Neural crest cell (in vitro differentiated cells): Measurements from ENCODE around the gene SAPCD2. TPM values are rescaled to one million over a fixed set of nuclear protein-coding genes. Genes with fewer than 3 reads are reported as not detected.
A peak's percentile ranks its signal among the peaks of the same experiment; 100 is the strongest.

Source experiments
- DNase-seq: peaks from one replicate; pipeline ENCODE4 v3.0.0; 2021; ENCODE audit warnings: low read depth, mixed read lengths, low spot score
- H3K27ac Mint-ChIP-seq: one replicate; pipeline ENCODE4 v1.8.0; 2021; ENCODE audit warnings: mild to moderate bottlenecking, mixed read lengths; ENCODE audit not compliant: unreplicated experiment
- H3K27me3 Mint-ChIP-seq: 2 replicates; pipeline ENCODE4 v1.8.0; 2021; ENCODE audit warnings: low read depth, mild to moderate bottlenecking, mixed read lengths
- H3K36me3 Mint-ChIP-seq: 2 replicates; pipeline ENCODE4 v1.8.0; 2021; ENCODE audit warnings: low read depth, mild to moderate bottlenecking, mixed read lengths
- H3K4me1 Mint-ChIP-seq: 2 replicates; pipeline ENCODE4 v1.8.0; 2021; ENCODE audit warnings: mixed read lengths
- H3K4me3 Mint-ChIP-seq: one replicate; pipeline ENCODE4 v1.8.0; 2021; ENCODE audit warnings: mild to moderate bottlenecking, mixed read lengths
- H3K9me3 Mint-ChIP-seq: 2 replicates; pipeline ENCODE4 v1.8.0; 2021; ENCODE audit warnings: mixed read lengths
- total RNA-seq: library from RNA; stranded (reverse); gene quantifications from 2 replicates; pipeline ENCODE4 v1.2.1, GENCODE V29; 2021
- TF ChIP-seq, protein P1 (sequence below): fragments of 200-600 bp; sonication (generic); conservative IDR thresholded peaks from 2 replicates; pipeline ENCODE4 v1.5.0; 2021; ENCODE audit warnings: antibody characterized with exemption, mild to moderate bottlenecking

Gene SAPCD2
- total RNA-seq, 1 donor from 2014 or later, result 31.1 TPM

DNA sequence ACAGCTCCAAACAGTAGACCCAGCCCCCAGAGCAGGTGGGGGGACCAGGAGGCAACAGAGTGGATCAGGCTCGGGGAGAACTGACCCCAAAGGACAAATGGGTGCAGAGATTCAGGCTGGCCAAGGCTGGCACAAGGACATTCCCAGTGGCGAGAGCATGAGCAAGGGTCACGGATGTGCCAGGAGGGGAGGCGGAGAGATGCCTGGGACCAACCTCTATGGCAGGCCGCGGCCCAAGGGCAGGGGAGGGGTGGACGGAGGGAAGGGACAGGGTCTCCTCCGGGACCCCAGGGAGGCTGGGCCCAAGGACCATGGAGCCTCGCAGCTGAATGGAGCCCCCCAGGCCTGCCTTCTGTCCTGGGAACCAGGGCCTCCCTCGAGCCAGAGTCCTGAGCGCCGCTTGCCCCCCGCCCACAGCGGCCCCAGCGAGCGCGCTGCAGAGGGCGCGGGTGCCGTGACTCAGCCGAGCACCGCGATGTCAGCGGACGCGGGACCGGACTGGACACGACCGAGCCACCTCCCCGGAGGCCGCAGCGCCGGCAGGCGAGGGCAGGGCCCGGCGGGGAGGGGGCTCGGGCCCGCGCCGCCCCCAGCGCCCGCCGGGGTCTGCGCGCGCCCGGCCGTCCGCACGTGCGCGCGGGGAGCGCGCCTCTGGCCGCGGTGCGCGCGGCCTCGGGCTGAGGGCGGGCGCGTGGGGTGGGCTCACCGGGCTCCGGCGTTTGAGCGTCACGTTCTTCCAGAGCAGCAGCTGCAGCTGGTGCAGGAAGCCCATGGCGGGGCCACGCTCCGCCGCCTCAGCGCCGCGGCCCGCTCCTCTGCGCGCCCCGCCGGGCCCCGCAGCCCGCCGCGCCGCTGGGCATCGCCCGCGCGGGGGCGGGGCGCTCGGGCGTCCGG lies 42.7 kb downstream of the SAPCD2 start, which contains the start of gene ABCA2:
TSS of gene ABCA2 (minus strand) at position 869 of the 894 bp plus-strand sequence. CDS start at position 772, 97 bp downstream.
- Mint-ChIP-seq H3K4me1 (peaks cover 13% of the 10 kb centered on the region), H3K9me3 (no peaks in the 10 kb centered on the region), H3K27ac (no peak within 1 kb of the TSS), H3K4me3 (peak within 1 kb of the TSS; percentile 84), H3K27me3 (no peaks in the 10 kb centered on the region), H3K36me3 (no peaks in the 10 kb centered on the region)
- TF ChIP-seq, protein P1, sequence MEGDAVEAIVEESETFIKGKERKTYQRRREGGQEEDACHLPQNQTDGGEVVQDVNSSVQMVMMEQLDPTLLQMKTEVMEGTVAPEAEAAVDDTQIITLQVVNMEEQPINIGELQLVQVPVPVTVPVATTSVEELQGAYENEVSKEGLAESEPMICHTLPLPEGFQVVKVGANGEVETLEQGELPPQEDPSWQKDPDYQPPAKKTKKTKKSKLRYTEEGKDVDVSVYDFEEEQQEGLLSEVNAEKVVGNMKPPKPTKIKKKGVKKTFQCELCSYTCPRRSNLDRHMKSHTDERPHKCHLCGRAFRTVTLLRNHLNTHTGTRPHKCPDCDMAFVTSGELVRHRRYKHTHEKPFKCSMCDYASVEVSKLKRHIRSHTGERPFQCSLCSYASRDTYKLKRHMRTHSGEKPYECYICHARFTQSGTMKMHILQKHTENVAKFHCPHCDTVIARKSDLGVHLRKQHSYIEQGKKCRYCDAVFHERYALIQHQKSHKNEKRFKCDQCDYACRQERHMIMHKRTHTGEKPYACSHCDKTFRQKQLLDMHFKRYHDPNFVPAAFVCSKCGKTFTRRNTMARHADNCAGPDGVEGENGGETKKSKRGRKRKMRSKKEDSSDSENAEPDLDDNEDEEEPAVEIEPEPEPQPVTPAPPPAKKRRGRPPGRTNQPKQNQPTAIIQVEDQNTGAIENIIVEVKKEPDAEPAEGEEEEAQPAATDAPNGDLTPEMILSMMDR, result no peak
- peak; percentile 28 for DNase-seq

DNA sequence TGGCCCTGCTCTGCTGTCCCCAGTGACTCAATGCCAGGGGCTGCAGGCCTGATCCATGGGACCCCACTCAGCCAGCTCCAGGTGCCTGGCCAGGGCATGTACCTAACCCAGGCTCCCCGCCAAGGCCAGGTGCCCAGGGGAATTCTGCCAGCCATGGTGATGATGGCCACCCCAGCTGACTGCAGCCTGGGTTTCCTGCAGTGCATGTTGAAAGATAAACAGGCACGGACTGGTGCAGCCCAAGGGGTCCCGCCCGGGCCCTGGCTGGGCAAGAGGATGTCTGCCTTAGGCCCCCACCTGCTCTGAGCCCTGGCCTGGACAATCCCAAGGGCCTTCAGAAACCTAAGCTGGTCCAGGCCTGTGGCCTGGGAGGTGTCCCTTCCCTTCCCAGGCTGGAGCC lies 43.5 kb downstream of the SAPCD2 start:
- Mint-ChIP-seq H3K27me3 (no peaks in the 10 kb centered on the region), H3K36me3 (no peaks in the 10 kb centered on the region), H3K9me3 (no peaks in the 10 kb centered on the region), H3K4me1 (peaks cover 13% of the 10 kb centered on the region), H3K27ac (no peak overlapping the region), H3K4me3 (peak overlapping the region; percentile 84)
- TF ChIP-seq, protein P1, result no peak
- DNase-seq, result no peak

DNA sequence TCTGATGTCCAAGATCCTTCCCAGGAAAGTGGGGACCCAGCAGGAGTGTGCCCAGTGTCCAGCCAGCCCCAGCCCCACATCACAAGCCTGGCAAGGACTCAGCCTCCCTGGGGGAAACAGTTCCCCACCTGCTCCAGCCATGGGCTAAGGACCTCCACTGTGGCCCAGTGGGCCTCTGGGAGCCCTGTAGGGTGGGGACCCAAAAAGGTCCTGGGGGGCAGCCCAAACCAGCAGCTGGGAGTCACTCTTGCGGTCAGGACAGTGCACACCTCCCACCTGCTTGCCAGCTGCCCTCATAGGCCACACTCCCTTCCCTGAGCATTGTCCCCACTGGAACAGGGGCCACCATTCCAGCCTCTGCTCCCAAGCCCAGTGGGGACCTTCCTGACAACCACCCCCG lies 44.0 kb downstream of the SAPCD2 start:
- no peaks in the 10 kb centered on the region for H3K36me3 Mint-ChIP-seq
- H3K4me3 Mint-ChIP-seq, result no peak overlapping the region
- H3K27me3 Mint-ChIP-seq, result no peaks in the 10 kb centered on the region
- peaks cover 13% of the 10 kb centered on the region for H3K4me1 Mint-ChIP-seq
- DNase-seq, result no peak
- TF ChIP-seq, protein P1, result no peak
- no peak overlapping the region for H3K27ac Mint-ChIP-seq
- no peaks in the 10 kb centered on the region for H3K9me3 Mint-ChIP-seq

DNA sequence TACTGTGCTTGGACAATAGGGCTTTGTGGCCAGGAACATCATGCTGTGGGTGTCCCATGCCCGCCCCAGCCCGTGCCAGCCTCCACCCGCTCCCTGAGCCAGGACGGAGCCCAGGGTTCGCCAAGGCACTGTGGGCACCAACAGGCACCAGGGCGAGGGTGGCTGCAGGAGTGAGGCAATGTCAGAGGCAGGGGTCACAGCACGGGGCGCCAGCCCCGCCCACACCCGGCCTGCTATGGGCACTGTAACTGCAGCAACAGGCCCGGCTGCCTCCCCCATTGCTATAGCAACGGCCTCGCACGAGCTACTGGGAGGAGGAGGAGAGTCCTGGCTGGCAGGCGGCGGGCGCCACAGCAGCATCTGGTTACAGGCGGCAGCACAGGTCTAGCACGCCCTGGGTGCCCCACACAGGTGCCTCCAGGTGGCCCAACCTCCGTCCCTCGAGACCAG lies 44.8 kb downstream of the SAPCD2 start:
- peak overlapping the region; percentile 81 for H3K4me3 Mint-ChIP-seq

DNA sequence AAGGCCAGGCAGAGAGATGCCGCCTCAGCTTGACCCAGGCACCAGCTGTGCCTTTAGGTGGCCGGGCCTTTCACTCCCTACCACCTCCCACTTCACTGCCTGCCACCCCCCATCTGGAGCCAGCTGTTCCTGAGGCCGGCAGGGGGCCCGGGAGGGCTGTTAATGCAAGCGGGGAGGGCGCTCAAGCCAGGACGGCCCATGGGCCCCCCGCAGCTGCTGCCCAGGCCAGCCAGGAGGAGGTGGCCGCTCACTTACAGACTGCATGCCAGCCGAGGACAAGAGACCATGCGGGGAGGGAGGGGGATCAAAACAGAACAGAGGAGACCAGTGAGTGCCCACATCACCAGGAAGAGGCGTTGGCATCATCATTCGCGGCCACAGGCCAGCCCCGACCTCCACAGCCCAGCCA lies 46.8 kb downstream of the SAPCD2 start:
- no peaks in the 10 kb centered on the region for H3K9me3 Mint-ChIP-seq
- no peak for DNase-seq
- peak overlapping the region; percentile 27 for H3K4me3 Mint-ChIP-seq
- H3K27ac Mint-ChIP-seq, result no peak overlapping the region
- H3K36me3 Mint-ChIP-seq, result no peaks in the 10 kb centered on the region
- H3K27me3 Mint-ChIP-seq, result no peaks in the 10 kb centered on the region
- H3K4me1 Mint-ChIP-seq, result peaks cover 9% of the 10 kb centered on the region
- TF ChIP-seq, protein P1, result no peak

More for the DNA sequence above, 44.8 kb downstream of the SAPCD2 start:
- Mint-ChIP-seq H3K9me3 (no peaks in the 10 kb centered on the region), H3K36me3 (no peaks in the 10 kb centered on the region), H3K27me3 (no peaks in the 10 kb centered on the region), H3K27ac (no peak overlapping the region), H3K4me1 (peaks cover 13% of the 10 kb centered on the region)
- TF ChIP-seq, protein P1, result no peak
- DNase-seq, result peak; percentile 58
